ENCODE results near the gene ORC5.

ORC5 gene

DNA sequence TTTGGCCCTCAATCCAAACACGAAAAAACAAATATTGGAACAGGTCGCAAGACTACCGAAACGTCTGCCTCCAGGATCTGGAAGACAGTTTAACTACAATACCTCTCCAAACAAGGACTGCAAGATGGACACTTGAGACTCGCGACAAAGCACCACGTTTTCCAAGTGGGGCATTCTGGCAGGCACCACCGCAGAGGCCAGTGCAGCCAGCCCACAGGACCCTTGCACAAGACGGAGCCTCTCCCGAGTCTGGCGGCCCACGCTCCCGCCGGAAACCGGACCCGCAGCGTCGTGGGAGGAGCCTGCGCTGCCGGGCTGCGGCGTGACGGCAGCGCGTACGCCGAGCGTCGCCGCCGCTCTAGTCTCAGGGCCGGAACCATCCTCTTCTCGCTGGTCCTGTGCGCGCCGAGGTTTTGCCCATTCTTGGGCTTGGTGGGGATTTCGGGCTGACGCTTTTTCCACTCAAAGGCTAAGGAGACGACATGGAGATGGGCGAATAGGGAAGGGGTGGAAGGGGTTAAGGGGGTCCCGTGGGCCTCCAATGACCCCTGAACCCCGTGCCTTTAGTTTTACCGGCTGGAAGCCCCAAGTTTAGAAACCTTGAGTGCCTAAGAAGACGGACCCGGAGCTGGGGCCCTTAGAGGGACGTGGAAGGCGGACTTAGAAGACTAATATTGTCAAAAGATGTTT lies at the start of gene ORC5:
Gene ORC5 (minus strand): TSS at position 283 of the 690 bp plus-strand sequence. CDS start 109 bp downstream, at position 174.
- TF ChIP-seq L3MBTL2 (conservative IDR thresholded peaks at IDR 0.05) (peak; percentile 75), NFRKB (IDR thresholded peaks at IDR 0.05) (no peak)
- ChIA-PET CTCF (no interaction called here), POLR2A (interaction anchor here (0.9 kb wide), 1 partner anchor 675 kb away, joined by 3 read pairs; no protein-coding TSS in a partner anchor)
- DNase-seq (ENCODE audit: extremely low spot score), result peak; percentile 91

DNA sequence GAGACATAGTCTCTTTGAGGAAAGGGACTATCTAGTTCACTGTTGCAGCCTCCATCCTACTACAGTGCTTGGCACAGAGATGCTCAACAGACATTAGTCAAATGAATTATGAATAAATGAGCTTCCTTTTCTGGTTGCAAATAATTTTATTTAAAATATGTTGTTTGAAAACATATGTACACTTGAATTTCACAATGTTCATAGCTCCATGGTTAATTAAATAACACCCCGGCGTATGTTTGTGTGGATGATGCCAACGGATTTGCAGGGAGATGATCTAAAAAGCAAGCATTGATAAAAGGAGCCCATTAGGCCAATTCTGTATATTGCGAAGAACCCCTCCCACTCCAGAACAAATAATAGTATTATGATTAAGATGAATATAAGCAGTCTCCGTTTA lies 47.8 kb upstream of the ORC5 start:
- ChIA-PET CTCF (interaction anchor here (0.7 to 1.1 kb wide), 2 partner anchors 8 to 24 kb away, joined by 3 read pairs; no protein-coding TSS in a partner anchor), POLR2A (no interaction called here)
- DNase-seq (ENCODE audit: extremely low spot score), result no peak
- TF ChIP-seq ARNT (IDR thresholded peaks at IDR 0.05), result no peak
- no peak for TF ChIP-seq ZNF384 (IDR thresholded peaks at IDR 0.05)

DNA sequence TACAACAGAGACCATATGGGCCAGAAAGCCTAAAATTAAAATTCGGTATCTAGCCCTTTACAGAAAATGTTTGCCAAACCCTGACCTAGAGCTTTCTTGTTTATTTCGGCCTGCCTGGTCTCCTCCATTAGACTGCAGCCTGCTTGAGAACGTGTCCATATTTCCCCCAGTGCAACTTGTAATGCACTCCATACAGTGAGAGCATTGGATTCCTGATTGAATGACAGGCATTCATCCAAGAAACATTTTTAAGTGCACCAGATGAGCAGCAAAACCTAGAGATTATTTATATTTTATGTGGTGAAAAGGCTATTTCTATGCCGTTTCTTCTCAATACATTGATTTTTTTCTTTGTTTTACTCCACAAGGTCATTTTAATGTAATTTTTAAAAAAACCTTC lies 47.4 kb upstream of the ORC5 start:
- ChIA-PET CTCF (interaction anchor here (1.1 kb wide), 1 partner anchor 24 kb away, joined by 3 read pairs; no protein-coding TSS in a partner anchor), POLR2A (no interaction called here)
- TF ChIP-seq L3MBTL2 (conservative IDR thresholded peaks at IDR 0.05), result no peak
- no peak for TF ChIP-seq ZNF384 (IDR thresholded peaks at IDR 0.05)
- no peak for TF ChIP-seq NFRKB (IDR thresholded peaks at IDR 0.05)
- no peak for TF ChIP-seq ELF4 (IDR thresholded peaks at IDR 0.05)
- TF ChIP-seq FOXA1 (IDR thresholded peaks at IDR 0.05), result no peak
- TF ChIP-seq TARDBP (IDR thresholded peaks at IDR 0.05), result no peak
- no peak for TF ChIP-seq ARNT (IDR thresholded peaks at IDR 0.05)
- TF ChIP-seq CTBP1 (IDR thresholded peaks at IDR 0.05; ENCODE audit: borderline replicate concordance), result no peak
- no peak for TF ChIP-seq FOXM1 (IDR thresholded peaks at IDR 0.05; ENCODE audit: borderline replicate concordance)
- TF ChIP-seq LEF1 (IDR thresholded peaks at IDR 0.05; ENCODE audit: borderline replicate concordance), result no peak
- TF ChIP-seq FOXK2 (IDR thresholded peaks at IDR 0.05), result no peak
- DNase-seq (ENCODE audit: extremely low spot score), result no peak

DNA sequence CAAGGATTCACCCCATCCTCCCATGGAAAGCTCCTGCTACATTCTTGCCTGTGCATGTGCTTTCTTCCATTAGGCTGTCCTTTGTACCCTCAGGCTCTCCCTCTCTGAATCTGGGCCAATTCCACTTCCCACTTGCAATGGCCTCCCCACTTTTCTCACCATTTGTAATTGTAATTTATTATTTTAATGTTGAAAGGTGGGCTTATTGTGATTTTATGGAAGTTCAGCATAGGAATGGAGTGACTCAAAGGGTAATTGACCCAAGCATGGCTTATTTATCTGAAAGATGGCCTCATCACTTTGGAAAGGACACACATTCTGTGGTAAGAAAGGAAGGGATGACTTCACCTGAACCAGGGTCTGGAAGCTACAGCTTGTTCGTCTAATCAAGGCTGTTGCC lies 46.9 kb upstream of the ORC5 start:
- ChIA-PET POLR2A (no interaction called here), CTCF (interaction anchor here (0.6 to 1.1 kb wide), 2 partner anchors 23 to 114 kb away, joined by 3 to 6 read pairs; no protein-coding TSS in a partner anchor)
- no peak for DNase-seq (ENCODE audit: extremely low spot score)
- TF ChIP-seq ELF4 (IDR thresholded peaks at IDR 0.05) (no peak), FOXK2 (IDR thresholded peaks at IDR 0.05) (no peak), CTBP1 (IDR thresholded peaks at IDR 0.05; ENCODE audit: borderline replicate concordance) (no peak), L3MBTL2 (conservative IDR thresholded peaks at IDR 0.05) (no peak), BHLHE40 (IDR thresholded peaks at IDR 0.05; ENCODE audit: borderline replicate concordance) (no peak), SP1 (IDR thresholded peaks at IDR 0.05) (no peak), LEF1 (IDR thresholded peaks at IDR 0.05; ENCODE audit: borderline replicate concordance) (no peak), FOXA1 (IDR thresholded peaks at IDR 0.05) (no peak), TARDBP (IDR thresholded peaks at IDR 0.05) (no peak), HDGF (IDR thresholded peaks at IDR 0.05; ENCODE audit: borderline replicate concordance) (no peak)

DNA sequence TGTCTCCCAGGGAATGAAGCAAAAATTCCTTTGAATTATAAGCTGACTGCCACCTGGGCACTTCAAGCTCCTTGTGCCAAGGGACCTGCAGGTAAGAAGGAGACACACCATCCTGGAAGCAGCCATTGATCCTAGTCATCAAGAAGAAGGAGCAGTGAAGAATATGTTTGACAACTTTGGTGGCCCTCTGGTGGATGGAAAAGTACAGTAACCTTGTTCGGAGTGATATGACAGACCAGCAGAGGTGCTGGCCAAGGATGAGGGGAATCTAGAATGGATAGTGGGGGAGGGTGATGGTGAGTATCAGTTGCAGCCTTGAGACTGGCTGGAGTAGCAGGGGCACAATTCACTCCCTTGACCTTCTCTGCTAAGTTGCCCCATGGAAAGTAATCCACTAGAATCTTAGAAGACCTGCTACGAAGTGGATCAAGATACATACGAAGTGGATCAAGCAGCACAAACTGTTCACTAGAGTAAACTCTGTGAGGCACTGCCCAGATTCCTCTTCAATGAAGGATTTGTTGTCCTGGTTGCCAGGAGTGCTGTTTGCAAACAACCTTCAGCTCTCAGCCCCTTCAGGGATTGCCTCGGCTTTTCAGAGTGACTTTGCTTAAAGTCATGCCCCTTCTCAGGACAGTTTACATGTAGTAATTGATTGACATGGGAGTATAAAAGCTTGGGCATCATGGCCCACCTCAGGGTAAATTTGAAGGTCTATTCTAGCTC lies 44.8 kb upstream of the ORC5 start:
- TF ChIP-seq ELF4 (IDR thresholded peaks at IDR 0.05) (no peak), SUZ12 (IDR thresholded peaks at IDR 0.05) (no peak), FOXM1 (IDR thresholded peaks at IDR 0.05; ENCODE audit: borderline replicate concordance) (no peak), BHLHE40 (IDR thresholded peaks at IDR 0.05; ENCODE audit: borderline replicate concordance) (no peak), FOXK2 (IDR thresholded peaks at IDR 0.05) (no peak), ARNT (IDR thresholded peaks at IDR 0.05) (no peak), ZNF384 (IDR thresholded peaks at IDR 0.05) (no peak), CTBP1 (IDR thresholded peaks at IDR 0.05; ENCODE audit: borderline replicate concordance) (no peak), L3MBTL2 (conservative IDR thresholded peaks at IDR 0.05) (no peak), FOXA1 (IDR thresholded peaks at IDR 0.05) (no peak), TARDBP (IDR thresholded peaks at IDR 0.05) (no peak), SP1 (IDR thresholded peaks at IDR 0.05) (no peak), HDGF (IDR thresholded peaks at IDR 0.05; ENCODE audit: borderline replicate concordance) (no peak), NFRKB (IDR thresholded peaks at IDR 0.05) (no peak), LEF1 (IDR thresholded peaks at IDR 0.05; ENCODE audit: borderline replicate concordance) (no peak)
- TF ChIP-seq, protein P1, sequence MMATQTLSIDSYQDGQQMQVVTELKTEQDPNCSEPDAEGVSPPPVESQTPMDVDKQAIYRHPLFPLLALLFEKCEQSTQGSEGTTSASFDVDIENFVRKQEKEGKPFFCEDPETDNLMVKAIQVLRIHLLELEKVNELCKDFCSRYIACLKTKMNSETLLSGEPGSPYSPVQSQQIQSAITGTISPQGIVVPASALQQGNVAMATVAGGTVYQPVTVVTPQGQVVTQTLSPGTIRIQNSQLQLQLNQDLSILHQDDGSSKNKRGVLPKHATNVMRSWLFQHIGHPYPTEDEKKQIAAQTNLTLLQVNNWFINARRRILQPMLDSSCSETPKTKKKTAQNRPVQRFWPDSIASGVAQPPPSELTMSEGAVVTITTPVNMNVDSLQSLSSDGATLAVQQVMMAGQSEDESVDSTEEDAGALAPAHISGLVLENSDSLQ (IDR thresholded peaks at IDR 0.05), result no peak
- peak; percentile 23 for DNase-seq (ENCODE audit: extremely low spot score)
- ChIA-PET POLR2A (no interaction called here), CTCF (interaction anchor here (0.7 to 0.8 kb wide), 2 partner anchors 13 to 21 kb away, joined by 3 to 4 read pairs; no protein-coding TSS in a partner anchor)

DNA sequence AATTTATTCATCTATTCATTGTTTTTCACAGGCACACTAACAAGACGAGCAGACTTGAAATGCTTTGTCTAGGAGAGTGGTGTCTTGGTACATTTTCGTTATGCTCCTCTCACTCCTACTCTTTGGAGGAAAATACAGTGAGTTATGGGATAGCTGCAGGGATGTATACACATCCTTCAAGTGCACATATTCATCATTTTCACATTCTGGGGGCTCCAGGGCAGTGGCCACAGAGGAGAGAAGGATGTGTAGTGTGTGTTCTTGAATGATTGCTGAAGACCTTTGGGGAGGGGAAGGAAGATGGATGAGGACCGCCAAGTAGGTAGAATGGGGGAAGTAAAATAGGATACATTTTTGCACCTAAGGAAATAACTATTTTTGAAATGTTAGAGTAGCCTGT lies 34.8 kb upstream of the ORC5 start:
- ChIA-PET POLR2A (no interaction called here), CTCF (no interaction called here)
- TF ChIP-seq TARDBP (IDR thresholded peaks at IDR 0.05) (no peak), LEF1 (IDR thresholded peaks at IDR 0.05; ENCODE audit: borderline replicate concordance) (no peak), FOXK2 (IDR thresholded peaks at IDR 0.05) (no peak), ELF4 (IDR thresholded peaks at IDR 0.05) (no peak), FOXM1 (IDR thresholded peaks at IDR 0.05; ENCODE audit: borderline replicate concordance) (no peak)
- no peak for DNase-seq (ENCODE audit: extremely low spot score)

DNA sequence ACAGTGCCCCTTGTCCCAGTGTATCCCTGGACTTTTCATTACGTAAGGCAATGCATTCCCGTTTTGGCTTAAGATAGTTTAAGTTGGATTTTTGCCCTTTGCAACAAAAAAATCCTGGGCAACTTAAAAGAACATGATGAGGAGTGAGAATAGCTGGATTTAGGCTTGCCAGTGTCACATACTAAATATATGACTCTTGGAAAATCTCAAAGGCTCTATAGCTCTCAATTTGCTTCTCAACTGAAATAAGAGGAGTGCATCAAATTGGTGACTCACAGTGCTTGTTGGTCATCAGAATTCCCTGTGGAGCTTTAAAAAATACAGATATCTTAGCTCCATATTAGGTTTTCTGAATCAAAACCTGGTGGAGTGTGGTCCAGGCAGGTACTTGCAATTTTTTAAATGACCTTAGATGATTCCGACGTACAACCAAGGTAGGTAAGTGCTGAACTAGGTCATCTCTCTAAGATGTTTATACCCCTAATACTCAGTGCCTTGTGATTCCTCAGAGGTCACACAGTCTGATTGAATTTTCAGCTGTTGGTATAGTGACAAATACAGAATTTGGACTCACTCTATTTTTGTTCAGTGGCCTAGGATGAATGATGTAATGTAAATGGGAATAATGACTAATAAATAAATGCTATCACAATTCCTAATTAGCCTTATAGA lies 33.9 kb upstream of the ORC5 start:
- no peak for TF ChIP-seq FOXA1 (IDR thresholded peaks at IDR 0.05)
- TF ChIP-seq FOXM1 (IDR thresholded peaks at IDR 0.05; ENCODE audit: borderline replicate concordance), result no peak
- no peak for TF ChIP-seq NFRKB (IDR thresholded peaks at IDR 0.05)
- no peak for TF ChIP-seq ARNT (IDR thresholded peaks at IDR 0.05)
- no peak for TF ChIP-seq ELF4 (IDR thresholded peaks at IDR 0.05)
- ChIA-PET POLR2A (no interaction called here), CTCF (no interaction called here)
- no peak for DNase-seq (ENCODE audit: extremely low spot score)
